ENCODE data around the gene SIM1.

The SIM1 gene, protein sequence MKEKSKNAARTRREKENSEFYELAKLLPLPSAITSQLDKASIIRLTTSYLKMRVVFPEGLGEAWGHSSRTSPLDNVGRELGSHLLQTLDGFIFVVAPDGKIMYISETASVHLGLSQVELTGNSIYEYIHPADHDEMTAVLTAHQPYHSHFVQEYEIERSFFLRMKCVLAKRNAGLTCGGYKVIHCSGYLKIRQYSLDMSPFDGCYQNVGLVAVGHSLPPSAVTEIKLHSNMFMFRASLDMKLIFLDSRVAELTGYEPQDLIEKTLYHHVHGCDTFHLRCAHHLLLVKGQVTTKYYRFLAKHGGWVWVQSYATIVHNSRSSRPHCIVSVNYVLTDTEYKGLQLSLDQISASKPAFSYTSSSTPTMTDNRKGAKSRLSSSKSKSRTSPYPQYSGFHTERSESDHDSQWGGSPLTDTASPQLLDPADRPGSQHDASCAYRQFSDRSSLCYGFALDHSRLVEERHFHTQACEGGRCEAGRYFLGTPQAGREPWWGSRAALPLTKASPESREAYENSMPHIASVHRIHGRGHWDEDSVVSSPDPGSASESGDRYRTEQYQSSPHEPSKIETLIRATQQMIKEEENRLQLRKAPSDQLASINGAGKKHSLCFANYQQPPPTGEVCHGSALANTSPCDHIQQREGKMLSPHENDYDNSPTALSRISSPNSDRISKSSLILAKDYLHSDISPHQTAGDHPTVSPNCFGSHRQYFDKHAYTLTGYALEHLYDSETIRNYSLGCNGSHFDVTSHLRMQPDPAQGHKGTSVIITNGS

DNA sequence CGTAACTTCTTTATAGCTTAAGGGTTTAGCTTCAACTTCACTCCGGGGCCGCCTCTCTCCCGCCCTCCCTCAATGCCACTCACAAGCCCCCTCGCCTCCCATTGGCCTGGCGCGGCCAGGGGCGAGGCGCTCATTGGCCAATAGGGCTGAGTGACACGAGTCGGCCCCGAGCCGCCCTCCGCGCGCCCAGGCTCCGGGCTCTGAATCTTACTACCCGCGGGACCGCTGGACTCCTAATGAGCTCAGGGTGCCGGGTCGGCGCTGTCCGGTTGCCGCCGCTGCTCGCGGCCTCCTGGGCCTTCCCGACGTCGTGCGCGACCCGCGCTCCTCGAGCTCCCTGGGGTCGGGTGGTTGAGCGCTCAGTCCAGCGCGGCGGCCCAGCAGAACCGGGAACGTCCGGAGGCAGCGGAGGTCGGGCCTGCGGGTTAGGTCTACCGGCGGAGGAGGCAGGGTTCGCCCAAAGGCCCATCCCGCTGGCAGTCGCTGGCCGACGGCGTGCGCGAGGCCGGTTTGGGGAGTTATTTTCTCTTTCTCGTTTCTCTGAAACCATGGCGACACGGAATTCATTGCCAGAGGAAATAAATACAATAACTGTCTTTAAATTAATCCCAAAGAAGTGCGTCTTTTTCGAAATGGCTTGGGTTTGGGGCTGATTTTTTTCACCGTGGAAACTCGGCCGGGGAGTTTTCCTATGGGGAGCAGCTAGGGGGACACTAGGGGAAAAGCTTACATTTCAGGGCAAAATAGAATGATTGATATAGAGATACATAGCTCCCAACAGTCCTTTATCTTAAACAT is at the start of gene SIM1:
SIM1 (minus strand) TSS at position 19 of the 798 bp plus-strand sequence. CDS start 1,453 bp downstream, outside the sequence.
- peak in 2 of 3 experiments; percentile 92 to 96 for DNase-seq

DNA sequence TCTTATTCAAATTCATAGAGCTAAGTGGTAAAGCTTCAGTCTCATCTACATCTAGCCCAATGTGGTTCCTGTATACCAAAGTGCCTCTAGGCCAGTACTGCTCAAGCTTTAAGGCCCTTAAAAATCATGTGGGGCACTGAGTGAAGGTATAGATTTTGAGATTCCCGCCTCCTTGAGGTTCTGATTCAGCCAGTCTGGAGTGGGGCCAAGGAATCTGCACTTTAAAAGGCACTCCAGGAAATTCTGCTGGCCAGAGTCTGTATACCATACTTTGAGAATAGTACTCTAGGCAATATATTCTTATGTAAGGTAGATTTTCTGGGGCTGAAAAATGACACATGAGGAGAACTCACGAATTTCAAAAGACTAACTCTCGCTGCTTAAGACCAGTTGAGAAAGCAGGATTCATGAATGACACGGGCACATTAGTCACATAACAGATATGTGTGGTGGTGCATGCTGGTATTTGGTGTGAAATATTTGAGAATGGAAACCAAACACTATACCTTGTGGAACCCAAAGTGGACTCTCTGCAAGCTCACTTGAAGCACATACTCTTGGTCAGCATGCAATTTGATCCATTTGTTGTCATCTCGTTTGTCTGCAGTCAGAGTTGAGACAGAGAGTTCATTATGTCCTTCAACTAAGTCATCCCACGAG is 47.6 kb upstream of the SIM1 start:
- DNase-seq, result no peak

DNA sequence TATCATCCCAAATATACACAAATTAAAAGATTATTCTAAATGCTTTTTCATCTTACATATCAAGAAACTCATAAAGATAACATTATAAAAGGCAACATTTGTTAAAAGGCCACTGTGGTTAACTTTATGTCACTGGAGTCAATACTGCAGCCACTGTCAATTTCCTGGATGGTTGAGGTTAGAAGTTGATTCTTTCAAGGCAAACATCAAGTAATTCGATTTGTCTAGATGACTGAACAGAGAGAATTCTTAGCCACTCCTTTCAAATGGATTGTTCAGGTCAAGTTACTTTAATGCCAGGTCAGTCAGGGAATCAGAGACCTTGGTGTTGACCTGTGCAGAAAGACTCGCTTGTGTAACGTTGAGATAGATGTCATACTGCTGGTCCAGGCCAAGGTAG is 44.4 kb upstream of the SIM1 start:
- DNase-seq, result no peak

DNA sequence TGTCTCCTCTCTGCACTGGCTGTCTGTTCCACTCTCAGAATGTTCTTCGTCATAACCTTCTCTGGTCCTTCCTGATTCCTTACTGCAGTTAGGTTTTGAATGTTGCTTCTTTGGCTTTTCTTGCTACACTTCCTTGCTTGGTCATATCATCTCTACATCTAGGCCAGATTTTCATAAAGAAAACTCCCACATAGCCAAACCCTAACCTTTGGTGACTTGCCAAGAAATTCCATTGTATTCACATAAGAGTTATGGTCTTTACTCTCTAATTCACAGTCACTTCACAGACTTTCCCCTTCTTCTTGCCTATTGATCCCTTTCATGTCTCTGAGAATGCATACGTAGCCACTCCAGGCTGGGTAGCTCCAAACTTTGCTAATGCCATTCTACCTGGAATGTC is 41.9 kb upstream of the SIM1 start:
- DNase-seq, result no peak

DNA sequence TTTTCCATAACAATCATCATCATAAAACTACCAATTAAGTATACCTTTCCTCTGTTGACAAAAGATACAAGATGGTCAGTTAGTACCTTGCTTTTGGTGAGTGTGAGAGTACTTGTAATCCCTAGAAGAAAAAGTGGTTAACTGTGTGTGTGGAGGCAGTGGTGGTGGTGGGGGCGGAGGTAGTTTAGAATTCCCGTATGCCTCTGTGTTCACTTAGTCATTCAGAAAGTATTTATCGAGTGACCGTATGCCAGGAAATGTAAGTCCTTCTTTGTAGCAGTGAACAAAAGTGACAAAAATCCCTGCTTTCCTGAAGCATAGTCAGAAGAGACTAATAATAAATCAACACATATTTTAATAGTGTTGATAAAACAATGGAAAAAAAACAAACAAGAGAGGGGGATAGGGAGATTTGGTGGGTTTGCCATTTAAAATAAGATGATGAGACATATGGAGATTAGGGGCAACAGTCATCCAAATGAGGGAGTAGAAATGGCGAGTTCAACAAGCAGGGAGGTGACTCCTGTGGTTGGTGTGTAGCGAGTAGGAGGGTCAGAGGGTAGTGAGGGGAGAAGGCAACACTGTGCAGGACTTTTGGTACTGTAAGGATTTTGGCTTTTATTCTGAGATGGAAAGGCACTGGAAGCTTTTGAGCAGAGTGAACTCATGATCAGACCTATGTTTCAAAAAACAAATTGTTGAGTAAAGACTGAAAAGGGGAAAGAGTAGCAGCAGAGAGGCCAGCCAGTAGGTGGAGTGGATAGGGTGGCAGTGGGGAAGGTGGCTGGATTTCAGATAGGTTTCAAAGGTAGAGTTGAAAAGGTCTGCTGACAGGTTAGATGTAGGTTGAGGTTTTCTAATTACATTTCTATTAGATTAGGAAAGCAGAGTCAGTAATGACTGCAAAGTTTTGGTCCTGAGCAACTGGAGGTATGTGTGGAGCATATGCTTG is 40.3 kb upstream of the SIM1 start:
- DNase-seq, result no peak

DNA sequence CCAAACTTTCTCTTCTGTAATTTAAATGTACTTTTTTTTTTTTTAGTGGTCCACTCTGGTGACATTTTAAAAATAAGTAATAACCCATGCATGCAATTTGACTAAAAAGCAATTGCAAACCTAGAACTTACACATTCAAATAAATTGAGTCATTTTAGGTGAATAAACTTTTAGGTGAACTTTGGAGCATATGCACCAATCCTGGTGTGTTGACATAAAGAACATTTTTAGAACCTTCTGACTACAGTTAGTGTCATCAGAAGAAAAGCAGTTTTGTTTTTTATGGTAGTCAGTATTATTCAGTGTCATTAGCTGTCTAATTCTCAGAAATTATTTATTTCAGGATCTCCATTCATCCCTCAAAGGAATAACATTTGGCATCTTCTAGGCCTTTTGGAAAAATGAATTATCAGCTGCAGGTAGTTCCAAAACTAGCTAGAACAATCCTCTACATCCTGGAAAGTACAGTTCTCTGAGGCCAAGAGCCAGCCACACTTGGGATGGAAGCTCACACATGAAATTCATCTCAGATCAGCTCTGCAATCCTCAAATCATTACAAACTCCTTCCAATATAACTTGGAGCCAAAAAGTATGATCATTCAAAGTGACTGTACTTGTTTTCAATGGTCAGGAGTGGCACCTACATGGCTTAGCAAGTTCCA is 38.5 kb upstream of the SIM1 start:
- no peak for DNase-seq

DNA sequence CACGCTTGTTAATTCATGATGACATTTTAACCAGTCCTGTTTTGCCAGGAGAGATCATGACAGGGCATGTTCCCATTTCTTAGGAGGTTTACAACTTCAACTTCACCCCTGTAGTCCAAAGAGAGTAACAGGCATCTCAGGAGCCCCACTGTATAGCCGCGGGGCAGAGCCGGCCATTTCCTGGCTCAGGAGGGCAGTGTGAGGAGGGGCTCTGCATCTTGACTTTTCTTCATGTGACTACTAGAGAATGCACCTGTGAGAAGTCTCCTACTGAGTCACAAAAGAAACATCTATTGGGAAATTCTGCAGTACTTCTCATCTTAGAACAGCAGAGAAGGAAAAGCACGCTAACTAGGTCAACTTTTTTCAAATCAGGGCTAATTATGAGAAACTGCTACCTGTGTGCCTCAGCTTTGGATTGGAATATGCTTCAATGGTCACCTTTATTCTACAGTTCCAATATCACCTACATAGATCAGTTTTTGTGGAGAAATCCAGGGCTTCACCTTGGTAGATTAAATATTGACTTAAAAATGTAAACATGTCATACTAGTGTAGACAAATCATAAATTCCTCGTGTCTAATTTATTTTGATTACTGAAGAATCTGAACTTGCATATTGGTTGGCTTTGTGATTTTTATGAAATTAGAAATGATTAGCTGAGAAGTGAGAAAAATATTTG is 28.6 kb upstream of the SIM1 start:
- DNase-seq, result peak in 1 of 3 experiments; percentile 14

DNA sequence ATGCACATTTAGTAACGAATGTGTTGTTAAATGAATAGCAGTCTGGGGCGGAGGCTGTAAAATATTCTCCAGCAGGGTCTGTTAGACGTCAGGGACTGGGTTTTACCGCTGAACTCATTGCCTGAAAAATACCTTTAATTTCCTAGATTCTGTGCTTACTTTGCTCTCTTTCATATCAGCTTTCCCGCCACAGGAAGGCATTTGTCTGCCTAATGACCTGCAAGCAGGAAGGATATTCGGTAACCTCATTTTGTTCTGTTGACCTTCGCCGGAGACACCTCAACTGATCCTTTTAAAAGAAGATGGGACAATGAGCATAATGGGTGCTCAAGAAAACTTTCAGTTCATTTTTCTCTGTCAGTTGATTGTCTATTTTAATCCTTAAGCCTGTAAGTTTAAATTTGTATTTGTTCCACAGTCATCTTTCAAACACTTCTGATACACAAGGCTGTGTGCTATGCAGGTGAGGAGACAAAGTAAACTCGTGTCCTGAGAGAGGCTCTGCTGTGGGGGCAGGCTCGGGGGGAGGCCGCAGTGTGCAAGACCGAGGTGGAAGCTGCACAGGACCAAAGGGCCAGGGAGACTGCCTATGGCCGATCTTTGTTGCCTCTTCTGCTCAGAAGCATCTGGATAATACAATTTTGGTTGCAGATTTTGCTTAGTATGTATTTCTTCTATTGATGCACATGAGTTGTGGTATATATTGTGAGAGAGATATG is 27.4 kb upstream of the SIM1 start:
- DNase-seq, result no peak

DNA sequence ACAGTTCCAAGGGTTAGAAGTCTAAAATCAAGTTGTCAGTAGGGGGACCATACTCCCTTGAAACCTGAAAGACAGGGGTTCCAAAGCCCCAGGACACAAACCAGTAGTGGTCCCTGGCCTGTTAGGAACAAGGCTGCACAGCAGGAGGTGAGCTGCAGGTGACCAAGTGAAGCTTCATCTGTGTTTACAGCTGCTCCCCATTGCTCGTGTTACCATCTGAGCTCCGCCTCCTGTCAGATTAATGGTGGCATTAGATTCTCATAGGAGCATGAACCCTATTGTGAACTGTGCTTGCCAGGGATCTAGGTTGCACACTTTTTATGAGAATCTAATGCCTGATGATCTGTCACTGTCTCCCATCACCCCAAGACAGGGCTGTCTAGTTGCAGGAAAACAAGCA is 25.3 kb upstream of the SIM1 start:
- DNase-seq, result peak in 1 of 3 experiments; percentile 4

DNA sequence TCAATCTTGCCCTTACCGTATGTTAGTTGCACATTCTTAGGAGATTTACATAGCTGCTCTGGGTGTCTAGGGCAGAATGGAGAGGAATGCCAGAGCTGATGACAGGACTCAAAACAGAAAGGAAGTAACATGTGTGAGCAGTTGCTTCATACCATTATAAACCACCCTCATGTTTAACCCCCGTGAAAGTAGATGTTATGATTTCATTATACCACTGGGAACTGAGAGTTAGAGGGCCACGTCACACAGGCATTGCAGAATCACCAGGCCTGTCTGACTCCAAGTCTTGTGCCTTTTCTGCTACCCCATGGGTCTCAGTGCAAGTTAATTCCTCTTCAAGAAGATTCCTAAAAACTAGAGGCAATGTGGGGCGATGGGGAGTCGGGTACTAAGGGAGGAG is 23.5 kb upstream of the SIM1 start:
- no peak for DNase-seq

DNA sequence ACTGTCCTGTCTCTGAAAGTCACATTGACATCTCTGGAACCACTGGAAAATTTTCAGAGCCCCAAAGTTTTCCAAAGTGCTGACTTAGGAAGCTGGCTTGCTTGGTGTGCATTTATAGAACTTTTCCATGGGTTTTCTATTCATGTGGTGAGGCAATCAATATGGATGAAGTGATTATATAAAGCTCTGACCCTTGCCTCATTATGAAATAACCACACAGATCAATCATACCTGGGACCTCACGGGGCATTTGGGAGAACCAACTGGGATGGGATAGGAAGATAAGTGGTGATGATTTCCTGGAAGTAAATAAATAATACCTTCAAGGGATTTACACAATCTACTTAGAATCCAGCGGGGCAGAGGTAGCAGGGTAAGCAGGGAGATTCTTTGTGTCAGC is 22.9 kb upstream of the SIM1 start:
- DNase-seq, result no peak

DNA sequence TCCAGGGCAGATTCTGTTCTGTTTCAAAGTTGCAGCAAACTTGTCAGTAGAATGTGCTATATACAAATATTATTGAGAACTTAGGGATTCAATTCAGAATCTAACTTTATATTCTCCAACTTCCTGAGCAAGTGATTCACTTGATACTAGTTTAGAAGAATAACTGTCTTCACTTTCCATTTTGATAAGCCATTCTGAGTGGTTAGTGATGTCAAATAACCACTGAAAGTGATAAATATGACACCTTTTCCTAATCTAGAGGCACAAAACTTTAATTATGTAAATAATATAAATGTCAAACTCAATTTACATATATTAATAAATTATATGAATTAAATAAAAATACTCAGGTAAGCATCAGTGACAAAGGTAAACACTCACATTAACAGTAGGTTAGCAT is 20.5 kb upstream of the SIM1 start:
- DNase-seq, result no peak

DNA sequence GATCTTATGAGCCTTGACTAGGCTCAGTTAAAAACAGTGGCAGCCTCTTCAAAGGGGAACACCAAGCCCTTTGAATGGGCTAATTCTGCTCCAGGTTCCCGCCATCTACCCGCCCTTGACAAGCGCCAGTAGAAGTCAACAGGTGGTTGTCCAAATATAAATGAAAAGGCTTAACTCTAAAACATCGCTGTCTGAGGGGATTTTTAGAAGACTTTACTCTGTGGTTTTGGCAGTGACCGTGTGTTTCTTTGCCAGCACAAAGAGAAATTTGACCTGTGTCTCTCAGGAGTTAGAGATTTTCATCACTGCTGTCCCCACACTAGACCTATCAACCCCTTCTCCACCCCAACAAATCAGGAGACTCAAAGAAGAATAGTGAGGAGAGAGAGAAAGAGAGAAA is 19.8 kb upstream of the SIM1 start:
- DNase-seq, result no peak

DNA sequence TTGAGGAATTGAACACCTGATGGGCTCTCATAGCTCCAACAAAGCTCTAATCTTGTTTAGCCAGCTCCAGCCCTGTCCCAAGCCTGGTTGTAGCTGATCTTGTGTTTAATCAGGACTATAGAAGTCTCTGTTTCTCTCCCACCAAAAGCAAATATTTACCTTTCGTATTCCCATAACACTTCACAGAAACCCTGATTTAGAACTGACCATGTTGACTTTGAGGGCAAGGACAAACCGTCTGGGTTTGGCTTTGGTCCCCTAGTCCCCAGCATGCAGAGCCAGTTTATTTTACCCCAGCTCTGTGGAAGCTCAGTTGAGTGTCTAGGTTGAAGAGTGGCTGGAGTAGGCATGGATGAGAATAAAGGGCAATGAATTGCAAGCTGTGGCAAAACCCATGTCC is 18.0 kb upstream of the SIM1 start:
- DNase-seq, result peak in 1 of 3 experiments; percentile 8

DNA sequence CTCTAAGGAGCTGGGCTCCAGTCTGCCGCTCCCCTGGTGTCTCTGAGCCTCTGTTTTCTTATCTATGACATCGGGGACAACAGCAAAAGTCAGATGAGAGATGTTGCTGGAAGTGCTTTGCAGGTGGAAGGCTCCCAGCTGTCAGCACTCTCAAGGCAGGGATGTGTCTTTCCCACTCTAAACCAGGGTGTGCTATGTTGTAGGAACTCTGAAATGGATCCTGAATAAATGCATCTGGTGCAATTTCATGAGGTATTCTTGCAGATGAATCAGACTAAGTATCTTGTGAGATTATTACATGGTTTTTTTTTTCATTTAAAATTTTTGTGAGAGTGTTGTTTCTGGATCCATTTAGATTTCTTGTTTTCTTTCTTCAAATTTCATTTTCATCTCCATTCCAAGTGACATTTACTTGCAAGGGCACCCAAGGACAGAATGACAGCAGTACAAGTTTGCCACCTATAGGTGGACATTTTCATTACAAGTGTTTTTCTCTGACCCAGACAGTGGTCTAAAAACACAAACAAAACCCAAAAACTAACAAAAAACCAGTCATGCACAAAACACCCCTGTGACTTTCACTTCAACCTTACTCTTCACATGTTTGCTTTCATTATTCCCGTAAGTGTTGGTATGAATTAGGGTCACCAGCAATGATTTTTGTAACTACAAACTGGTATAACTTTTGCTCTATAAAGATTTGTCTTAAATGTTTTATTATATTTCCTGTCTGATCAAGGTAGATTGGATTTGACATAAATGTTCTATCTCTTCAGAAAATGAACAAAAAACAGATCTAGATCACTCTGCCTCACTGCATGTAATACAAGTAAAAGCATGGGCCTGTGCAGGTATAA is 14.7 kb upstream of the SIM1 start:
- peak; percentile 20 to 56 (median 30) for DNase-seq

DNA sequence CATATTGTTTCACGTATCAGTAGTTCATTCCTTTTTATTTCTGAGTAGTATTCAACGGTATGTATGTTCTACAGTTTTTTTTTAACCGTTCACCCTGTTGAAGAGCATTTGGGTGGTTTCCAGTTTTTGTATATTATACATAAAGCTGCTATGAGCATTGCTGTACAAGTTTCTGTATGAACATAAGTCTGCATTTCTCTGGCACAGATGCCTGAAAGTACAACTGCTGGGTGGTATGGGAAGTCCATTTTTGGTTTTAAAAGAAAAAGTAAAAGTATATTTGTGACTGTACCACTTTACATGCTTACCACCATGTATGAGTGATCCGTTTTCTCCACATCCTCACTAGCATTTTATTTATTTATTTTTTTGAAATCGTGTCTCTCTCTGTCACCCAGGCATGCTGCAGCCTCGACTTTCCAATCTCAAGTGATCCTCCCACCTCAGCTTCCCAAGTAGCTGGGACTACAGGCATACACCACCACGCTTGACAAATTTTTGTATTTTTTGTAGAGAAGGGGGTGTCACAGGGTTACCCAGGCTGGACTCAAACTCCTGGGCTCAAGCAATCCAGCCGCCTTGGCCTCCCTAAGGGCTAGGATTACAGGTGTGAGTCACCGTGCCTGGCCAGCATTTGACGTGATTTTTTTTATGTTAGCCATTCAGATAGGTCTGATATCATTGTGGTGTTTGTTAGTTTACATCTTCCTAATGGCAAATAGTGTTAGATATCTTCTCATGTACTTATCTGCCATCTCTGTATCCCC is 11.0 kb upstream of the SIM1 start:
- DNase-seq, result no peak

DNA sequence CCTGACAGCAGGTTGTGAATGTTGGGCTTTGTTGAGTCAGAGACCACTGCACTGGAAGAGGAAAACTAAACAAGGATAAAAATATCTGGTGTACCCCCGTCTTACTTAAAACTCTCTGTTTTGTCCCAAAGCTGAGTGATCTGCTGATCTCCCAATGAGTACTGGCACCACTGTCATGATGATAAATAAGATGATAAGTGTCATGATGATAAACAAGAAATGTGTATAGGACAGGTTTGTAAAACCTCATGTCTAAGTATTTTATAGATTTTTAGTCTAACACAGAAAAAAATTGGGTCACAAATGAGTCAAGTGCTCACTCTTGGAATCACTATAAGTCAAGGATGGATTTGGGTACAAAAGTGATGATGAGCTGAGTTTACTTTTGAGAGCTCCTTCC is 8.5 kb upstream of the SIM1 start:
- DNase-seq, result no peak

DNA sequence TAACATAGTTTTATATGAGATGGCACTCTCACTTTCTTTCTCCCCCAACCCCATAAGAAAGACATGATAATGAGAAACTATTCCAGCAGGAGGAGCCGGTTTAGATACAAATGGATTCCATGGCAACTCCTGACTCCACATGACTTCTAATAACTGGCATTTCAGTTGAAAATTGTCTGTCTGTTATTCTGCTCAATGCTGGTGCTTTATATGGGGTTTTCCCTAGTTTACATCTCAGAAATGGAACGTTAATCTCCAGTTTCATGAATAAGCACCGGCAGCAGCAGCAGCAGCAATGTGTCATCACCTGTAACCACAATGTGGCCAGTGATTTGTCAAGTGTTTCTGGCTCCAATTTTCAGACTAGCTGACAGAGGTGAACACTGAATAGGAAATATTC is 8.0 kb upstream of the SIM1 start:
- peak; percentile 3 to 44 (median 7) for DNase-seq
